Right renal cortex interstitium (tissue), 3 donors: ENCODE data around the gene ANKUB1. TPM values are rescaled to one million over a fixed set of nuclear protein-coding genes. Genes with fewer than 3 reads are reported as not detected.
A peak's percentile ranks its signal among the peaks of the same experiment; 100 is the strongest.

Experiments
- DNase-seq, 3 donors: peaks; one replicate each; pipeline ENCODE4 v3.0.0-alpha.2; 2013; ENCODE audit warnings: low read depth in 3 of 3, low spot score in 2 of 3
- polyA plus RNA-seq, 3 donors: library from polyadenylated mRNA; unstranded; fragments of 120-200 nt; gene quantifications; one replicate each; pipeline ENCODE4 v1.2.1, GENCODE V29; 2013; ENCODE audit not compliant: insufficient read length in 3 of 3

Gene ANKUB1
- polyA plus RNA-seq, 3 donors = 0.36 TPM; not detected in 2

- DNase-seq = peak; percentile 2 to 5 (median 3)
Measured at GRCh38 chr3:149812165-149812605, 19.8 kb upstream of the ANKUB1 start.

- no peak for DNase-seq
Measured at GRCh38 chr3:149810846-149811245, 18.5 kb upstream of the ANKUB1 start.

- no peak for DNase-seq
Measured at GRCh38 chr3:149809699-149810098, 17.3 kb upstream of the ANKUB1 start.

- DNase-seq = peak; percentile 40 to 52 (median 51)
Measured at GRCh38 chr3:149808209-149808829, 16.0 kb upstream of the ANKUB1 start.

GRCh38 chr3:149806171-149806778 is 13.9 kb upstream of the ANKUB1 start:
- no peak for DNase-seq

- DNase-seq = no peak
Measured at GRCh38 chr3:149801639-149802038, 9.3 kb upstream of the ANKUB1 start.

- no peak for DNase-seq
Measured at GRCh38 chr3:149801195-149801594, 8.8 kb upstream of the ANKUB1 start.

- DNase-seq = no peak
Measured at GRCh38 chr3:149800693-149801092, 8.3 kb upstream of the ANKUB1 start.

- DNase-seq = no peak
Measured at GRCh38 chr3:149796026-149796425, 3.7 kb upstream of the ANKUB1 start.

- DNase-seq = no peak
Measured at GRCh38 chr3:149790698-149791097, 1.7 kb downstream of the ANKUB1 start.

- no peak for DNase-seq
Measured at GRCh38 chr3:149790268-149790667, 2.1 kb downstream of the ANKUB1 start.

- DNase-seq = no peak
Measured at GRCh38 chr3:149784064-149784704, 8.2 kb downstream of the ANKUB1 start.

- no peak for DNase-seq
Measured at GRCh38 chr3:149783576-149783975, 8.8 kb downstream of the ANKUB1 start.

GRCh38 chr3:149781741-149782140 is 10.6 kb downstream of the ANKUB1 start:
- DNase-seq = no peak

- DNase-seq = no peak
Measured at GRCh38 chr3:149781211-149781610, 11.1 kb downstream of the ANKUB1 start.

GRCh38 chr3:149777414-149778214 is 14.7 kb downstream of the ANKUB1 start:
- DNase-seq = no peak

- DNase-seq = no peak
Measured at GRCh38 chr3:149776170-149776569, 16.2 kb downstream of the ANKUB1 start.

GRCh38 chr3:149772861-149773260 is 19.5 kb downstream of the ANKUB1 start:
- no peak for DNase-seq

GRCh38 chr3:149771652-149772271 is 20.6 kb downstream of the ANKUB1 start:
- DNase-seq = no peak

GRCh38 chr3:149770246-149770645 is 22.1 kb downstream of the ANKUB1 start:
- no peak for DNase-seq

- DNase-seq = no peak
Measured at GRCh38 chr3:149768704-149769103, 23.6 kb downstream of the ANKUB1 start.
